SU-DHL-6 (cell line): ENCODE measurements around the gene PRKCE.

ENCODE experiments used
- H2AFZ ChIP-seq: fragments of 200-600 bp; sonication (generic); 2 replicates; pipeline ENCODE4 v1.6.1; 2014; ENCODE audit warnings: low read depth, mild to moderate bottlenecking, moderate library complexity, mixed read lengths, antibody characterized with exemption, low read length; ENCODE audit not compliant: severe bottlenecking
- H3F3A ChIP-seq: fragments of 200-600 bp; shearing (Covaris generic); 2 replicates; pipeline ENCODE4 v1.6.0; 2016; ENCODE audit warnings: antibody characterized with exemption, mild to moderate bottlenecking; ENCODE audit not compliant: insufficient read depth
- H3K27ac ChIP-seq: fragments of 200-600 bp; sonication (generic); 2 replicates; pipeline ENCODE4 v1.5.1; 2016; ENCODE audit warnings: low read depth, mild to moderate bottlenecking, low read length, moderate library complexity, mixed read lengths
- H3K27me3 ChIP-seq: fragments of 200-600 bp; sonication (generic), shearing (Covaris generic); 2 replicates; pipeline ENCODE4 v1.6.0; 2014; ENCODE audit warnings: mild to moderate bottlenecking, low read length
- H3K36me3 ChIP-seq: fragments of 200-600 bp; sonication (generic); 2 replicates; pipeline ENCODE4 v1.6.1; 2014; ENCODE audit warnings: mild to moderate bottlenecking, low read length, mixed read lengths
- H3K4me2 ChIP-seq: fragments of 300-600, 200-600 bp; shearing (Covaris generic), sonication (generic); 2 replicates; pipeline ENCODE4 v1.6.0; 2014; ENCODE audit warnings: low read length, low read depth, mild to moderate bottlenecking; ENCODE audit not compliant: poor library complexity, severe bottlenecking
- H3K4me3 ChIP-seq: fragments of 200-600 bp; sonication (generic); 2 replicates; pipeline ENCODE4 v1.5.1; 2014; ENCODE audit warnings: antibody characterized with exemption, low read length, mild to moderate bottlenecking, mixed read lengths; ENCODE audit not compliant: insufficient read depth, poor library complexity, severe bottlenecking
- H3K79me2 ChIP-seq: fragments of 200-600 bp; sonication (generic); 2 replicates; pipeline ENCODE4 v1.6.1; 2014; ENCODE audit warnings: mild to moderate bottlenecking, low read length, moderate library complexity; ENCODE audit not compliant: insufficient read depth
- H3K9ac ChIP-seq: fragments of 200-600 bp; sonication (generic); 2 replicates; pipeline ENCODE4 v1.7.0; 2014; ENCODE audit warnings: mild to moderate bottlenecking, low read length
- H3K9me2 ChIP-seq: fragments of 200-600 bp; sonication (generic); replicated peaks from 2 replicates; pipeline ENCODE4 v1.6.1; 2014; ENCODE audit warnings: low read length; ENCODE audit not compliant: insufficient read depth
- H3K9me3 ChIP-seq: fragments of 200-600 bp; sonication (generic); 2 replicates; pipeline ENCODE4 v1.6.1; 2014; ENCODE audit warnings: low read length, mixed read lengths; ENCODE audit not compliant: insufficient read depth
- H4K20me1 ChIP-seq: fragments of 200-600 bp; sonication (generic); 2 replicates; pipeline ENCODE4 v1.6.1; 2014; ENCODE audit warnings: low read depth, mild to moderate bottlenecking, antibody characterized with exemption, low read length, moderate library complexity, mixed read lengths
- CTCF ChIP-seq: fragments of 200-600 bp; sonication (generic); IDR thresholded peaks from one replicate; pipeline ENCODE4 v1.5.1; 2017; ENCODE audit warnings: antibody characterized with exemption, mild to moderate bottlenecking, low read length, moderate library complexity; ENCODE audit not compliant: insufficient read depth, poor library complexity, severe bottlenecking
- EZH2phosphoT487 ChIP-seq: fragments of 200-600 bp; sonication (generic), shearing (Covaris generic); conservative IDR thresholded peaks from 2 replicates; pipeline ENCODE4 v1.6.1; 2018; ENCODE audit warnings: mild to moderate bottlenecking, antibody characterized with exemption, low read length, moderate library complexity, mixed read lengths

The PRKCE gene

GRCh38 chr2:45892425-45892745 is 240.9 kb downstream of the PRKCE start:
- H3K9me2 ChIP-seq, result no peaks in the 10 kb centered on the region
- no peaks in the 10 kb centered on the region for H3F3A ChIP-seq
- no peaks in the 10 kb centered on the region for H3K36me3 ChIP-seq
- H3K4me2 ChIP-seq, result no peak overlapping the region
- no peak overlapping the region for H2AFZ ChIP-seq
- no peak for TF ChIP-seq EZH2phosphoT487
- no peak for TF ChIP-seq CTCF
- H3K79me2 ChIP-seq, result no peaks in the 10 kb centered on the region
- H3K4me3 ChIP-seq, result no peak overlapping the region
- H3K27ac ChIP-seq, result no peak overlapping the region
- H3K9ac ChIP-seq, result no peak overlapping the region
- H3K27me3 ChIP-seq, result no peaks in the 10 kb centered on the region; the same call in 1 of the 2 replicates
- no peaks in the 10 kb centered on the region for H3K9me3 ChIP-seq
- H4K20me1 ChIP-seq, result no peaks in the 10 kb centered on the region

GRCh38 chr2:45892757-45893156 is 241.3 kb downstream of the PRKCE start:
- no peak overlapping the region for H3K4me3 ChIP-seq
- H3K4me2 ChIP-seq, result no peak overlapping the region
- no peaks in the 10 kb centered on the region for H3K79me2 ChIP-seq
- no peak overlapping the region for H3K9ac ChIP-seq
- H3K36me3 ChIP-seq, result no peaks in the 10 kb centered on the region
- H4K20me1 ChIP-seq, result no peaks in the 10 kb centered on the region
- no peaks in the 10 kb centered on the region for H3K9me2 ChIP-seq
- no peaks in the 10 kb centered on the region; the same call in 1 of the 2 replicates for H3K27me3 ChIP-seq
- no peak overlapping the region for H3K27ac ChIP-seq
- no peaks in the 10 kb centered on the region for H3F3A ChIP-seq
- H2AFZ ChIP-seq, result no peak overlapping the region
- no peaks in the 10 kb centered on the region for H3K9me3 ChIP-seq
- no peak for TF ChIP-seq EZH2phosphoT487
- no peak for TF ChIP-seq CTCF

GRCh38 chr2:45894211-45894610 is 242.7 kb downstream of the PRKCE start:
- Histone ChIP-seq H3K9me3 (no peaks in the 10 kb centered on the region), H3K4me2 (no peak overlapping the region), H3K27me3 (no peaks in the 10 kb centered on the region; the same call in 1 of the 2 replicates), H4K20me1 (no peaks in the 10 kb centered on the region), H3K27ac (no peak overlapping the region), H3K36me3 (no peaks in the 10 kb centered on the region), H2AFZ (no peak overlapping the region), H3K79me2 (no peaks in the 10 kb centered on the region), H3K4me3 (no peak overlapping the region), H3F3A (no peaks in the 10 kb centered on the region), H3K9me2 (no peaks in the 10 kb centered on the region), H3K9ac (no peak overlapping the region)
- TF ChIP-seq CTCF, result no peak
- no peak for TF ChIP-seq EZH2phosphoT487
